HL-60 (cell line): Measurements from ENCODE around the gene FARP2.

Experiments
- DNase-seq, 2 experiments: peaks; one replicate each; pipeline ENCODE4 v3.0.0-alpha.2; 2010 to 2020; ENCODE audit warnings: low read depth in 1 of 2, low spot score in 1 of 2
- H3K27ac ChIP-seq: fragments of 250-450 bp; sonication (Bioruptor Pico); replicated peaks from 2 replicates; pipeline ENCODE4 v1.5.1; 2020; ENCODE audit warnings: mild to moderate bottlenecking, moderate library complexity
- H3K27me3 ChIP-seq: fragments of 250-450 bp; sonication (Bioruptor Pico); 2 replicates; pipeline ENCODE4 v1.5.1; 2021; ENCODE audit warnings: mild to moderate bottlenecking, moderate library complexity; ENCODE audit not compliant: insufficient read depth, poor library complexity, severe bottlenecking
- H3K4me3 ChIP-seq: replicated peaks from 2 replicates; pipeline ENCODE4 v1.5.1; 2011; ENCODE audit warnings: mild to moderate bottlenecking, control low read depth, low read length; ENCODE audit not compliant: insufficient read depth
- GABPA ChIP-seq: IDR thresholded peaks from 2 replicates; pipeline ENCODE4 v1.6.1; 2012; ENCODE audit warnings: low read depth
- POLR2AphosphoS5 ChIP-seq: IDR thresholded peaks from 2 replicates; pipeline ENCODE4 v1.6.1; 2012; ENCODE audit warnings: low read depth
- SPI1 ChIP-seq: IDR thresholded peaks from 2 replicates; pipeline ENCODE4 v1.6.1; 2012; ENCODE audit warnings: low read depth, mild to moderate bottlenecking, borderline replicate concordance
- TF ChIP-seq, protein P1 (sequence below): IDR thresholded peaks from 2 replicates; pipeline ENCODE4 v1.6.1; 2012; ENCODE audit warnings: low read depth; ENCODE audit not compliant: insufficient replicate concordance
- TF ChIP-seq, protein P2 (sequence below): IDR thresholded peaks from one replicate; pipeline ENCODE4 v1.5.1; 2011; ENCODE audit warnings: low read length, control low read depth, inconsistent platforms; ENCODE audit not compliant: insufficient read depth

Gene FARP2

DNA sequence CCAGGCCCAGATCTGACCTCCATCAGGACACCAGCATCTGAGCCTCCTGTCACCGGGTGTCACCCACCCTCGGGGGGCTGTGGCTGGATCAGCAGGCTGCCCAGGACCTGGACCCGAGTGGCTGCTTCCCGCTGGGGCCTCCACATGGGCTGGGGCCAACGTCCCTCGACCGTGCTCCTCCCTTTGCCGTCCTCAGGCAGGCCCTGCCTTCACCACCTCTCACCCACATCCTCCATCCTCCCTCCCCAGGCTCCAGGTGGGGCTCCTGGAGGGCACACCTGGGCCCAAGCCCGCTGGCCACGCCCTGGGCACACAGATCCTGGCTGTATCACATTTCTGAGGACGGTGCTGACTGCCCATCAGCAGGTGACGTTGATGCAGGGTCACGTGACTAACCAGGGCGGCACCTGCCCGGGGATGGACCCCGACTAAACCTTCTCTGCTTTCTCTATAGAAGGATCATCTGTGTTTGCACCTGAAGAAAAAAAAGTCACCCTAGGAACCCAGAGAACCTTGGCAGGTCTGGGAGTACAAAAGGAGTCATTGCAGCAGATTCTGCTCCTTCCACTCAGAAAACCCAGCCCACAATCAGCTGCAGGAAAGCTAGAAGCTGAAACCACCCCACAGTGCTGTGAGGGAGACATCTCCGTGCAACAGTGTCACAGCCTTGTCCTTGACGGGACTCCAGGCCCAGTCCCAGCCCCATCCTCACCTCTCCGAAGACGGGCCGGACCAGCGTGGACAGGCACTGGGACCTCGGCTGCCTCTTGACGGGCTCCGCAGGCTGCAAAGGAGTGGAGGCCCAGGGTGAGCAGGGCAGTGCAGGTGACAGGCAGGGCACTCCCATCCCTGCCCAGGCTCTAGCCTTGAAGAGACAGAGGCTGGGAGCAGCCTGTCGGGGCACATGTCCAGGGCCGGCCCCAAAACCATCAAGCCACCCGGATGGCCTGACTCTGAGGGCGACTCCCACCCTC lies 141.1 kb downstream of the FARP2 start:
- TF ChIP-seq SPI1 (no peak), POLR2AphosphoS5 (no peak), GABPA (no peak)
- TF ChIP-seq, protein P1, sequence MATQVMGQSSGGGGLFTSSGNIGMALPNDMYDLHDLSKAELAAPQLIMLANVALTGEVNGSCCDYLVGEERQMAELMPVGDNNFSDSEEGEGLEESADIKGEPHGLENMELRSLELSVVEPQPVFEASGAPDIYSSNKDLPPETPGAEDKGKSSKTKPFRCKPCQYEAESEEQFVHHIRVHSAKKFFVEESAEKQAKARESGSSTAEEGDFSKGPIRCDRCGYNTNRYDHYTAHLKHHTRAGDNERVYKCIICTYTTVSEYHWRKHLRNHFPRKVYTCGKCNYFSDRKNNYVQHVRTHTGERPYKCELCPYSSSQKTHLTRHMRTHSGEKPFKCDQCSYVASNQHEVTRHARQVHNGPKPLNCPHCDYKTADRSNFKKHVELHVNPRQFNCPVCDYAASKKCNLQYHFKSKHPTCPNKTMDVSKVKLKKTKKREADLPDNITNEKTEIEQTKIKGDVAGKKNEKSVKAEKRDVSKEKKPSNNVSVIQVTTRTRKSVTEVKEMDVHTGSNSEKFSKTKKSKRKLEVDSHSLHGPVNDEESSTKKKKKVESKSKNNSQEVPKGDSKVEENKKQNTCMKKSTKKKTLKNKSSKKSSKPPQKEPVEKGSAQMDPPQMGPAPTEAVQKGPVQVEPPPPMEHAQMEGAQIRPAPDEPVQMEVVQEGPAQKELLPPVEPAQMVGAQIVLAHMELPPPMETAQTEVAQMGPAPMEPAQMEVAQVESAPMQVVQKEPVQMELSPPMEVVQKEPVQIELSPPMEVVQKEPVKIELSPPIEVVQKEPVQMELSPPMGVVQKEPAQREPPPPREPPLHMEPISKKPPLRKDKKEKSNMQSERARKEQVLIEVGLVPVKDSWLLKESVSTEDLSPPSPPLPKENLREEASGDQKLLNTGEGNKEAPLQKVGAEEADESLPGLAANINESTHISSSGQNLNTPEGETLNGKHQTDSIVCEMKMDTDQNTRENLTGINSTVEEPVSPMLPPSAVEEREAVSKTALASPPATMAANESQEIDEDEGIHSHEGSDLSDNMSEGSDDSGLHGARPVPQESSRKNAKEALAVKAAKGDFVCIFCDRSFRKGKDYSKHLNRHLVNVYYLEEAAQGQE: no peak
- TF ChIP-seq, protein P2, sequence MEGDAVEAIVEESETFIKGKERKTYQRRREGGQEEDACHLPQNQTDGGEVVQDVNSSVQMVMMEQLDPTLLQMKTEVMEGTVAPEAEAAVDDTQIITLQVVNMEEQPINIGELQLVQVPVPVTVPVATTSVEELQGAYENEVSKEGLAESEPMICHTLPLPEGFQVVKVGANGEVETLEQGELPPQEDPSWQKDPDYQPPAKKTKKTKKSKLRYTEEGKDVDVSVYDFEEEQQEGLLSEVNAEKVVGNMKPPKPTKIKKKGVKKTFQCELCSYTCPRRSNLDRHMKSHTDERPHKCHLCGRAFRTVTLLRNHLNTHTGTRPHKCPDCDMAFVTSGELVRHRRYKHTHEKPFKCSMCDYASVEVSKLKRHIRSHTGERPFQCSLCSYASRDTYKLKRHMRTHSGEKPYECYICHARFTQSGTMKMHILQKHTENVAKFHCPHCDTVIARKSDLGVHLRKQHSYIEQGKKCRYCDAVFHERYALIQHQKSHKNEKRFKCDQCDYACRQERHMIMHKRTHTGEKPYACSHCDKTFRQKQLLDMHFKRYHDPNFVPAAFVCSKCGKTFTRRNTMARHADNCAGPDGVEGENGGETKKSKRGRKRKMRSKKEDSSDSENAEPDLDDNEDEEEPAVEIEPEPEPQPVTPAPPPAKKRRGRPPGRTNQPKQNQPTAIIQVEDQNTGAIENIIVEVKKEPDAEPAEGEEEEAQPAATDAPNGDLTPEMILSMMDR: no peak
- Histone ChIP-seq H3K27ac (no peak overlapping the region), H3K4me3 (no peak overlapping the region), H3K27me3 (no peaks in the 10 kb centered on the region)
- no peak for DNase-seq

DNA sequence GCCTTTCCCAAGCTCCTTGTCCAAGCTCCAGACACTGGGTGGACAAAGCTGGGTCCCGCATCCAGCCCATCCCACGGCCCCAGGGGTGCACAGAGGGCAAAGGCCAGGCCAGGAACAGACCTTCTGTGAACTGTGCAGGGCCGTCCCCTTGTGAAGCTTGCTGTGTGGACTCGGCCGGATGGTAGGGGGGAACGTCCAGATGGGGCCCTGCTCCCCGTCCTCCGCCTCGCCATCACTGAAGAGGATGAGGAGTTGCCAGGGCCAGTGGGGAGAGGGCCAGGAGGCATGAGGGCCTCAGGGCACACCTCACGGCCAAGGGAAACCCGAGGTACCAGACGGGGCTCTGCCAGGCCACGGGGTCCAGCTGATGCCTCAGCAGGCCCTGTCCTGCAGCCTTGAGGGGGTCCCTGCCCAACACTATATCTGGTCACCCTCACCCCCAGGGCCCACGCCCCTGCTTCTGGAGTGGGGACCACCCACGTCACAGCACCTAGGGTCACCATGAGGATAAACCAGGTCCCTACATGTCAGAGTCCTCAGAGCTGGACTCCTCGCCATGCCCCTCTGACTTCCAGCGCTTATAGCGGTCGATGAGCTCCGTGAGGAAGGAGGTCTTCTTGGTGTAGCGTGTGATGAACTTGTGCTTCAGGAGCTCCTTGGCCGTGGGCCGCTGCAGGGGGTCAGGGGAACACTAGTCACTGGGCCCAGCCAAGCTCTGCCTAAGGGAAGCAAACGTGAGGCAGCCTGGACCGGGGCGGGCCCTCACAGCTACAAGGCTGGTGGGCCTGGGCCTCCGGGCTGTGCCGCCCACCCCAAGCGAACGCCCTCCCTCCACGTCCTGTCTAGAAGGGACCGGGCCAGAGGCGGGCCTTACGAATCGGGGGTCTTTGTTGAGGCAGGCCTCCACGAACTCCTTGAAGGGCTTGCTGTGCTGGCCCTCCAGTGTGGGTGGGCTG lies 142.3 kb downstream of the FARP2 start:
- DNase-seq: no peak
- TF ChIP-seq, protein P2: no peak
- TF ChIP-seq GABPA (no peak), POLR2AphosphoS5 (no peak), SPI1 (no peak)
- TF ChIP-seq, protein P1: no peak
- Histone ChIP-seq H3K4me3 (no peak overlapping the region), H3K27ac (no peak overlapping the region), H3K27me3 (no peaks in the 10 kb centered on the region)

DNA sequence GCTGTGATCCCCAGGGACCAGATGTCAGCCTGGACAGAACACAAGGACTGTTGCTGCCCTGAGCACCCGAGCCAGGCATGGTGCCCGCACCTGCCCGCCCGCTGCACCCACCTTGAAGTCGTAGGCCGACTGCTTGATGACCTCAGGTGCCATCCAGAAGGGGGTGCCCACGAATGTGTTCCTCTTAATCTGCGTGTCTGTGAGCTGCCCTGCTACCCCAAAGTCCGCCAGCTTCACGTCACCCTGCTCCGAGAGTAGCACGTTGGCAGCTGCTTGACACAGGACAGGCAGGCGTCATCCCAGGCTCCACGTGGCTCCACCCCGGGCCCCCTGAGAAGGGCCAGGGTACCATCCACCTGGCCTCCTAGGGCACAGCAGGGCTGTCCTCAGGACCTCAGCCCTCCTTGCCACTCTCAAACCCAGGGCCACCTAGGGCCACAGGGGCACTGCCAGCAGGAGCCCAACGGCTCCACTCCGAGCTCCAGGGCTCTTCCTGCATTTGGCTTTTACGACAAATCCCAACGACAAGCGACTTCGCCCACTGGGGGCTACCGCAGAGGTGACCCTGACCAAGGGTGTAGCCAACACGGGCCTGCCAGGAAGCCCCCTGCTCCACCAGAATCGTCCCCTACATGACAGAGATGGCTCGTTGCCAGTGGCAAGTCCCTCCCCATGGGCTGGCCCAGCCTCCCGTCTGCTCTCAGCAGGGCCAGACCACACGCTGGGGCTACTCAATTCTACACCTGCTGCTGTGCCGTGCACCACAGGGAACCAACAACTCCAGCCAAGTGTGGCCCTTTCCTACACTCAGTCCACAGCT lies 143.3 kb downstream of the FARP2 start:
- H3K27me3 ChIP-seq: no peaks in the 10 kb centered on the region
- TF ChIP-seq POLR2AphosphoS5 (no peak), GABPA (no peak), SPI1 (no peak)
- TF ChIP-seq, protein P1: no peak
- TF ChIP-seq, protein P2: no peak
- H3K4me3 ChIP-seq: no peak overlapping the region
- no peak overlapping the region for H3K27ac ChIP-seq
- DNase-seq: no peak
